Measurements from ENCODE around the gene MROH7.
"Not testable (repeated sequence)": the region's sequence is repeated elsewhere in the genome, so short reads cannot be mapped to it uniquely, and the experiment has no call there.

DNA sequence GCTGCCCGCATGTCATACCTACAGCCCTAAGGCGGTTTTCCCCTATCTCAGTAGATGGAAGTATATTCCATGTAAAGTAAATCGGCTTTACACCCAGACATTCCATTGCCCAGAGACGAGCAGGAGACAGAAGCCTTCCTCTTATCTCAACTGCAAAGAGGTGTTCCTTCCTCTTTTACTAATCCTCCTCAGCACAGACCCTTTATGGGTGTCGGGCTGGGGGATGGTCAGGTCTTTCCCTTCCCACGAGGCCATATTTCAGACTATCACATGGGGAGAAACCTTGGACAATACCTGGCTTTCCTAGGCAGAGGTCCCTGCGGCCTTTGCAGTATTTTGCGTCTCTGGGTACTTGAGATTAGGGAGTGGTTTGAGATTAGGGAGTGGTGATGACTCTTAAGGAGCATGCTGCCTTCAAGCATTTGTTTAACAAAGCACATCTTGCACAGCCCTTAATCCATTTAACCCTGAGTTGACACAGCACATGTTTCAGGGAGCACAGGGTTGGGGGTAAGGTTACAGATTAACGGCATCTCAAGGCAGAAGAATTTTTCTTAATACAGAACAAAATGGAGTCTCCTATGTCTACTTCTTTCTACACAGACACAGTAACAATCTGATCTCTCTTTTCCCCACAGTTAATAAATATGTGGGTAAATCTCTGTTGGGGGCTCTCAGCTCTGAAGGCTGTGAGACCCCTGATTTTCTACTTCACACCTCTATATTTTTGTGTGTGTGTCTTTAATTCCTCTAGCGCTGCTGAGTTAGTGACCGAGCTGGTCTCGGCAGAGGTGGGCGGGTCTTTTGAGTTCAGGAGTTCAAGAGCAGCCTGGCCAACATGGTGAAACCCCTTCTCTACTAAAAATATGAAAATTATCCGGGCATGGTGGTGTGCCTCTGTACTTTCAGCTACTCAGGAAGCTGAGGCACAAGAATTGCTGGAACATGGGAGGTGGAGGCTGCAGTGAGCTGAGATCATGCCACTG, 4.8 kb upstream of the MROH7 start:
- not testable (repeated sequence) for TF ChIP-seq MYBL2 (CRISPR knock-in tag; IDR thresholded peaks at IDR 0.05); CTCF (IDR thresholded peaks at IDR 0.05); MLX (CRISPR knock-in tag; IDR thresholded peaks at IDR 0.05); NR1H2 (CRISPR knock-in tag; IDR thresholded peaks at IDR 0.05); ZNF232 (CRISPR knock-in tag; IDR thresholded peaks at IDR 0.05); ATF3 (CRISPR knock-in tag; conservative IDR thresholded peaks at IDR 0.05); NFYB (CRISPR knock-in tag; conservative IDR thresholded peaks at IDR 0.05; ENCODE audit: low read depth); SMAD3 (CRISPR knock-in tag; IDR thresholded peaks at IDR 0.05; ENCODE audit: borderline replicate concordance); ESRRA (CRISPR knock-in tag; IDR thresholded peaks at IDR 0.05; ENCODE audit: borderline replicate concordance)
- TF ChIP-seq, protein P1, sequence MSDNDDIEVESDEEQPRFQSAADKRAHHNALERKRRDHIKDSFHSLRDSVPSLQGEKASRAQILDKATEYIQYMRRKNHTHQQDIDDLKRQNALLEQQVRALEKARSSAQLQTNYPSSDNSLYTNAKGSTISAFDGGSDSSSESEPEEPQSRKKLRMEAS (CRISPR knock-in tag; IDR thresholded peaks at IDR 0.05), result not testable (repeated sequence)
- TF ChIP-seq, protein P2, sequence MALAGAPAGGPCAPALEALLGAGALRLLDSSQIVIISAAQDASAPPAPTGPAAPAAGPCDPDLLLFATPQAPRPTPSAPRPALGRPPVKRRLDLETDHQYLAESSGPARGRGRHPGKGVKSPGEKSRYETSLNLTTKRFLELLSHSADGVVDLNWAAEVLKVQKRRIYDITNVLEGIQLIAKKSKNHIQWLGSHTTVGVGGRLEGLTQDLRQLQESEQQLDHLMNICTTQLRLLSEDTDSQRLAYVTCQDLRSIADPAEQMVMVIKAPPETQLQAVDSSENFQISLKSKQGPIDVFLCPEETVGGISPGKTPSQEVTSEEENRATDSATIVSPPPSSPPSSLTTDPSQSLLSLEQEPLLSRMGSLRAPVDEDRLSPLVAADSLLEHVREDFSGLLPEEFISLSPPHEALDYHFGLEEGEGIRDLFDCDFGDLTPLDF (CRISPR knock-in tag; IDR thresholded peaks at IDR 0.05), result not testable (repeated sequence)

Data from WTC11 (cell line).